SH-SY5Y (cell line): ENCODE results near the gene EHMT2.

Experiments
- GATA2 ChIP-seq: IDR thresholded peaks from 2 replicates; pipeline ENCODE4 v1.6.1; 2011; ENCODE audit warnings: mild to moderate bottlenecking, low read depth, low read length
- GATA3 ChIP-seq: IDR thresholded peaks from 2 replicates; pipeline ENCODE4 v1.6.1; 2011; ENCODE audit warnings: low read depth, mild to moderate bottlenecking, low read length, moderate library complexity

DNA sequence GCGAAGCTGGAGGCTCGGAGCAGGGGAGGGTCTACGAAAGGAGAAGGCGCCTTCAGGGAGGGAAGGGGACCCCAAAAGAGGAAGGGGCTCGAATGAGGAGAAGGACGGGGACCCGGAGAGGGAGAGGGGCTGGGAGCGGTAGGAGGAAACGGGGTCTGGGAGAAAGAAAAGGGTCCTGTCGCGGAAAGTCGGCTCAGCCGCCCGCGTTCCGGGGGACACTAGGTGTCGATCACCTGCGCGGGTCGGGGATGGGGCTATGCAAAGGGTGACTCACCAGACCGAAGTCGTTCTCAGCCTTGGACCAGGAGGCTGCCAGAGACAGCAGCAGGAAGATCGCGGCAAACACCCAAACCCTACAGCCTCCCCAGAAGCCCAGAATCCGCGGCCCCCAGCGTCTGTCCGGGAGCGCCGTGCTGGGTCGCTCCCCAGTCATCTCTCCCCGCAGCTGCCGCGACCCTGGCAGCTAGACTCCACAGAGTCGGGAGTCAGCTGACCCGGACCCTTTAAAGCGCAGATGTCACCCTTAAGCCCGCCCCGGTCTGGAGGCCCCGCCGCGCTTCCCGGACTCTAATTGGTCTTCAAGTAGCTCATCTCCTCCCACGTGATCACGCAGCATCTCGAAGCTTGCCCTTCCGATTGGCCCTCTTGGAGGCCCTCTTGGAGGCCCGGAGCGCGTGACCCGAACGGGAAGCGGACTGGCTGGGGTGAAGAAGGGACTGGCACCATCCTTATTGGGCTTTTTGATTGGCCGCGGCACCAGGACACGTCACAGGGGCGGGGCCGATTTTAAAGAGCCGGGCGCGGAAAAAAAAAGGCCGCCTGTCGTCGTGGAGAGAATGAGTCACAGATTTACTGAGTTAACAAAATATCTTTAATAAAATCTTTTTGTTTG, 34.9 kb downstream of the EHMT2 start, which contains the start of gene NEU1:
- TF ChIP-seq GATA3: no peak
- TF ChIP-seq GATA2: no peak
